HG03196 (cell line): ENCODE measurements around the gene RTBDN.
"Not testable (repeated sequence)": the region's sequence is repeated elsewhere in the genome, so short reads cannot be mapped to it uniquely, and the experiment has no call there.

Experiments
- ATAC-seq: cut with Tn5 transposase; IDR thresholded peaks from one replicate; pipeline ENCODE4 v1.9.1; 2021; ENCODE audit not compliant: unreplicated experiment

The RTBDN gene

DNA sequence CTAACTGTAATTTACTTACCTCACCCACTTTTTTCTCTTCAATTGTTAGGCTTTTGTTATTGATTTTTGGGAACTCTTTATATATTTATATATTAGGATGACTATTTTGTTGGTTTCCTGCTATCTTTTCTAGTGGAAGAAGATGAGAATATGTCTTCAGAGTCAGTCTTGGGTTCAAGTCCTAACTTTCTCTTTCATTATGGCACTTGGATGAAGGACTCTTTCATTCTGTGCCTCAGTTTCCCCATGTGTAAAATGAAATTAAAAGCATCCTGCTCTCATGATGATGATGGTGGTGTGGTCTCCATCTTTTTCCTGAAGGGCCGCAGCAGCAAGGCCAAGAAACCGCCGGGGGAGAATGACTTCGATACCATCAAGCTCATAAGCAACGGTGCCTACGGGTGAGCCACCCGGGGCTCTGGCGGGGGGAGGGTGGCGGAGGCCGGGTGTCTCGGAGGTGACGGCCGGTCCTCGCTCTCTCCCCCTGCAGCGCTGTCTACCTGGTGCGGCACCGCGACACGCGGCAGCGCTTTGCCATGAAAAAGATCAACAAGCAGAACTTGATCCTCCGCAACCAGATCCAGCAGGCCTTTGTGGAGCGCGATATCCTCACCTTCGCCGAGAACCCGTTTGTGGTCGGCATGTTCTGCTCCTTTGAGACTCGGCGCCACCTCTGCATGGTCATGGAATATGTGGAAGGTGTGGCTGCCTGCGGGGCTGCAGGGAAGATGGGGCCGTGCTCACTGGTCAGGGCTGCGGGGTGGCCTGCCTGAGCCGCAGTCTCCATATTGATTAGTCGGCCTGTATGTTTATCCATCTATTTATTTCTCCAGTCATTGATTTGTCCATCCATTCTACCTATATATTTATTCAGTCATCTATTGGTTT is 23.9 kb upstream of the RTBDN start:
- ATAC-seq, result no peak

DNA sequence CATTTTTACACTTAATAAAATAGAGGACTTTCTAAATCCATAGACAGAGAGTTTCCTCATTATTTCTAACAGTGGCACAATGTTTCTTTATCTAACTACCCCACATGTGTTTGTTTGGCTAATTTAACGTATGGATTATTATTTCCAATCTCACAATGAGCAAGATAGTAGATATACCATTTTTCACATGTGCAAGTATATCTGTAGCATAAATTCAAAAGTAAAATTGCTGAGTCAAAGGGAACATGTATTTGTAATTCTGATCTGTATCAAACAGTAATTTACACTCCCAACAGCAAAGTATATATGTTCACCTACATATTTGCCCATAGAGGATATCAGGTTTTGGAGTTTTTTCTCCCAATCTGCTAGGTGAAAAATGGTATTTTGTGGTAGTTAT is 22.3 kb upstream of the RTBDN start:
- ATAC-seq, result no peak

DNA sequence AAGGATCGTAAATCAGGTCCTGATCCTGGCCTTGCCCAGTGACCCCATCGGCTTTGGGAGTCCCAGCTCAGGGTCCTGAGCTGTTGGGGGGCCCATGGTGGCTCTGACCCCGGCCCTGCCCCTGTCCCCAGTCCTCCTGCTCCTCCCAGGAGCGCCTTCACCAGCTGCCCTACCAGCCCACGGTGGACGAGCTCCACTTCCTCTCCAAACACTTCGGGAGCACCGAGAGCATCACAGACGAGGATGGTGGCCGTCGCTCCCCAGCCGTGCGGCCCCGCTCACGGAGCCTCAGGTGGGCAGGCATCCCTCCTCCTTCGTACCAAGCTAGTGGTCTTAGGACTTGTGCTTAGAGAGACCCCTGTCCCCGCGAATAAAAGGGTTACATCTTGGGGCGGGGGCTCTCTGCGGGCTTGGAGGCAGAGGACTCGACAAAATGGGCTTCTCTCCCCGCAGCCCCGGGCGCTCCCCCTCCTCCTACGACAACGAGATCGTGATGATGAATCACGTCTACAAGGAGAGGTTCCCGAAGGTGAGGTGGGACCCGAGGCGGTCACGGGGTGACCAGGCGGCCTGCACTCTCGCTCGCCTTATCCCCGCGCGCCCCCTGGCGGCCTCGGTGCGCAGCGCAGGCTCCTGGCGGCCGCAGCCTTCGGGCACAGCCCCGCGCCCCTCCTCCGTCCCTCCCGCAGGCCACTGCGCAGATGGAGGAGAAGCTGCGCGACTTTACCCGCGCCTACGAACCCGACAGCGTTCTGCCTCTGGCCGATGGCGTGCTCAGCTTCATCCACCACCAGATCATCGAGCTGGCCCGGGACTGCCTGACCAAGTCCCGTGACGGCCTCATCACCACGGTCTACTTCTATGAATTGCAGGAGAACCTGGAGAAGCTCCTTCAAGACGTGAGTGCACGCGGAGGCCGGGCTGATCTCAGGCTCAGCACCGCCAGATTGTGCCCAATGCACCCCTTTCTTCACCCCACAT is 13.1 kb upstream of the RTBDN start:
- ATAC-seq, result no peak

DNA sequence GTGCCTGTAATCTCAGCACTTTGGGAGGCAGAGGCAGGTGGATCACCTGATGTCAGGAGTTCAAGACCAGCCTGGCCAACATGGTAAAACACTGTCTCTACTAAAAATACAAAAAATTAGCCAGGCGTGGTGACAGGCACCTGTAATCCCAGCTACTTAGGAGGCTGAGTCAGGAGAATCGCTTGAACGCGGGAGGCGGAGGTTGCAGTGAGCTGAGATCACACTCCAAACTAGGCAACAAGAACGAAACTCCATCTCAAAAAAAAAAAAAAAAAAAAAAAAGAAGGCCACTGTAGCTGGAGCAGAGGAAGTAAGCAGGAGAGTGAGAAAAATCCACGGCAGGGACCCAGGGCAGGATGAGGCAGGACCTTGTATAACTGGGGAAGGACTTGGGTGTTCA is 12.2 kb upstream of the RTBDN start:
- not testable (repeated sequence) for ATAC-seq

DNA sequence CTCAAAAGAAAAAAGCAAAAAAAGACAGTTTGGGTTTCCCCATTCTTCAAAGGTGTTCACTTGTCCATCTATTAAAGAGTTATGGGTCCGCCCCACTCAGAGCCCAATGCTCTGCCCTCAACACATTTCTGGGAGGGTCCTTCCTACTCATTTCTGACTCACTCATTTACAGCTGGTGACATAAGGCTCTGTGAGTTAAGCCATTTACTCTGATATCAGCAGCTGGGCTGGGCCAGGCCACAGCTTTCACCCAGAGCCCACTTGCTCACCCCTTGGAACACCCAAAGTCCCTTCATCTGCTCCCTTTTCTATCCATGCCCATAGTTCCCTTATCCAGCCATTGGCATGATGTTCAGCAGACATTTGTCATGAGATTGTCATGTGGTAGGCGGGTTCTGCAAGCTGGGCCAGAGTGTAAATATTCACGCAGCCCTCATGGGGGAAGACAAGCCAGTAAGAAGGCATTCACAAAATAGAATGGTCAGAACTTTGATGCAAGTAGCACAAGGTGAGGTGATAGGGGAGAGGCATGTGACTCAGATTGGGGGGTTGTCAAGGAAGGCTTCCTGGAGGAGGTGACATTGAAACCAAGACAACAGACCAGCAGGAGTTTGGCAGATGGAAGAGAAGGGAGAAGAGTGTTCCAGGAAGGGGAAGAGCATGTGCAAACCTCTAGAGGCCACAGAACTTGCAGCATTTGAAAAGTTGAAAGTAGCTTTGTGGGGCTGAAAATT is 9.8 kb upstream of the RTBDN start:
- no peak for ATAC-seq

DNA sequence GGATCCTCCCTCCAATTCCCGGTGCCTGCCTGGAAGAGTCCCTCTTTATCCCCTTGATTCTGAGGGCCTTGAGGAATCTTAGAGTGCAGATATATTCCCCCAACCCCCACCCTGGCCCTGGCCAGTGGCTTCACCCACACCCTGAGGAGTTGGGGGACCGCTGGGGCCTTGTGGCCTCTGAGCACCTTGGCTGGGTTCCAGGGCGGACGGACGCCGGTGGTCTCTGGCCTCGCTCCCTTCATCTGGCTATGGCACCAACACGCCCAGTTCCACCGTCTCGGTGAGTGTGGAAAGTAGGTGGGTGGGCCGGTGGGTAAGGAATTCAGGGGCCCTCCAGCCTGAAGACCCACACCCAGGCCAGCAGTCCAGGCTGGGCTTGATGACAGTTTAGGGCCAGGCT is 8.9 kb upstream of the RTBDN start:
- ATAC-seq, result no peak

DNA sequence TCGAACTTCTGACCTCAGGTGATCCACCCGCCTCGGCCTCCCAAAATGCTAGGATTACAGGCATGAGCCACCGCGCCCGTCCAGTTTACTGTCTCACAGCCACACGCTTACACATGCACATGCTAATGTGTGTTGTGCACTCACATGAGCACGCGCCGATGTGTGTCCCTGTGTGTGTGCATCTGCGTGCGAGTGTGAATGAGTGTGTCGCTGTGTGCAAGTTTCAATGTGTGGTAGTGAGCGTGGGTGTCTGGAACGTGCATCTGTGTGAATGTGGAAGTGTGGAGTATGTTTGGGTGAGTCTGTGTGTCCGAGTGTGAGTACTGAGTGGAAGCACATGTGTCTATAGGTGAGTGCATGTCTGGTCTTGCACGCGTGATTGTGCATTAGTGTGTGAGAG is 8.1 kb upstream of the RTBDN start:
- no peak for ATAC-seq

DNA sequence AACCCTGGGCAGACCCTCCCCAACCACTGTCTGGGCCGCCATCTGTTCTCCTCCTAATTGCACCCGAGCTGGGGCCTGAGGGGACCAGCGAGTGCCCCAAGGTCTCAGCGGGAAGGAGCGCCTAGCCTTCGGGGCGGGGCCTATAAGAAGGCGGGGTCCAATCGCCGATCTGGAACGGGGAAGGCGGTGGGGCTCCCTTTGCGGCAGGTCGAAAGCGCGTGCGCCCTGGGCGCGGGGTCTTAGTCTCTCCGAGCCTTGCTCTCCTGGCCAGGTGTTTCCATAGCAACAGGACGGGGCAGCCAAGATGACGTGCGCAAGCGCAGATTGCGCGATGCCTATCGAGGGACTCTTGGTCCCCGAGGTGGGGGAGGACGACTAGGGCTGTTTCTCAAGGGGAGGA is 6.7 kb upstream of the RTBDN start:
- no peak for ATAC-seq

DNA sequence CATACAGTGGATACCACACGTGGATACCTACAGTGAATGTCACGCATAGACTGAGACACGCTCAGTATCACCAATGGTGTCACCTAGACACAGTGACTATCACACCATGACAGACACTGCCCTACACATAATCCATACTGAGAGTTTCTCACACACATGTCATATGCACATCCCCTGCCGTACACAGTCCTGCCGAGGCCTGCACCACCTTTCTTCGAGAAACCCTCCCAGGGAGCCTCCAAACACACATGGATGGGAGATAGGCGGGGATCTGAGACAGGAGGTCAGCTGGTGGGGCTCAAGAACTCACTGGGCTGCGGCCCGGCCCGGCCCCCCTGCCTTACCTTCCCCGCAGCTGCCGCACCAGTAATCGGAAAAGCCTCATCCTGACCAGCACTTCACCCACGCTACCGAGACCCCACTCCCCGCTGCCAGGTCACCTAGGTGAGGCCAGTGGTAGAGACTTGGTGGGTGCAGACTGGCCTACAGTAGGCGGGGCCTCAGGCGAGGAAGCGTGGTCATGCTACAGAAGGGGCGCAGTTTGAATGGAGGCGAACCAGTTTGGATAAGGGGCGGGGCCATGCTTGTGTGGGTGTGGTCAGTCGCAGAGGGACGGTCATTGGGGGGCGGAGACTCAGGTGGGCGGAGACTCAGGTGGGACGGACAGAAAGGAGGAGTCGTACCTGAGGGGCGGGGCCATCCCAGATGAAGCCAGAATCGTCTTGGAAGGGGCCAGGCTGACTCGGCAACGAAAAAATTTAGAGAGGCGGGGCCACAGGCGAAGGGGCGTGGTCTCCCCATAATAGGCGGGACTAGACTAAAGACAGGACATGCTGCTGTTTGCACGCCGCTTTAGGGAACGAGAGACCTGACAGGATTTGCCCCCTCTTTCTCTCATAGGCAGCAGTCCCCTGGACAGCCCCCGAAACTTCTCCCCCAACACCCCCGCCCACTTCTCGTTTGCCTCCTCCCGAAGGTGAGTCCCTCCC is 6.0 kb upstream of the RTBDN start:
- ATAC-seq, result no peak

DNA sequence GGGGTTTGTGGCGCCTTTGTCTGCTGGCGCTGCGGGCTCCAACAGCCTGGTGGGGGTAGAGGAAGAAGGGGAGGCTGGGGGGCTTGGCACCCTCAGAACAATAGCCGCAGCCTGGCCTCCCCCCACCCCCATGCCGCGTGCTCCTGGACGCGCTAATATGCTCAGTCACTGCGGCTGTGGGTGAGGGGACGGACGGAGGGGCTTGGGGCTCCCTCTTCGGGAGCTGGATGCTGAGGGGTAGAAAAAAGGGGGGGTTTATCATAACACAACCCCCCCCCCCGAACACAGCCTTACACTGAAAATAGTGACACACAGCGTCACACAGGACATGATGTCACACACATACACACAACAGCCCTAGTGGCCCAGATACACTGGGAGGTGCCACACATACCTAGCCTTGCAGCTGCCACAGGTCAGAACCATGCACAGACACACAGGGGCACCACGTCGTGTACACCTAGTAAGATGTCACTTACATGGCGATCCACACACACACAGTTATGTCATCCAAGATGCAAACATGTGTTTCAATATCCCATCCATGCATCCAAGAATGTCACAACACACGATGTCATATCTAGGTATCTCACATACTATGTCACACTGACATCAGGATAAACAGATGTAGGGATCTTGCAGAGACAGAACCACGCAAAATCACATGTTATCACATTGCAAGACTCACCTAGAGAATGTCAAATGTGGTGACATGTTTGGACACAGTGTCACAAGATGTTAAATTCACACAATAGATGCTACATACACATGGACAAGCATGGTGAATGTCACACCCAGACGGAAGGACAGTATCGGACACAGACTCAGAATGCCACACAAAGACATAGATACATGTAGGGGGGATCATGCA is 4.7 kb upstream of the RTBDN start:
- ATAC-seq, result no peak

DNA sequence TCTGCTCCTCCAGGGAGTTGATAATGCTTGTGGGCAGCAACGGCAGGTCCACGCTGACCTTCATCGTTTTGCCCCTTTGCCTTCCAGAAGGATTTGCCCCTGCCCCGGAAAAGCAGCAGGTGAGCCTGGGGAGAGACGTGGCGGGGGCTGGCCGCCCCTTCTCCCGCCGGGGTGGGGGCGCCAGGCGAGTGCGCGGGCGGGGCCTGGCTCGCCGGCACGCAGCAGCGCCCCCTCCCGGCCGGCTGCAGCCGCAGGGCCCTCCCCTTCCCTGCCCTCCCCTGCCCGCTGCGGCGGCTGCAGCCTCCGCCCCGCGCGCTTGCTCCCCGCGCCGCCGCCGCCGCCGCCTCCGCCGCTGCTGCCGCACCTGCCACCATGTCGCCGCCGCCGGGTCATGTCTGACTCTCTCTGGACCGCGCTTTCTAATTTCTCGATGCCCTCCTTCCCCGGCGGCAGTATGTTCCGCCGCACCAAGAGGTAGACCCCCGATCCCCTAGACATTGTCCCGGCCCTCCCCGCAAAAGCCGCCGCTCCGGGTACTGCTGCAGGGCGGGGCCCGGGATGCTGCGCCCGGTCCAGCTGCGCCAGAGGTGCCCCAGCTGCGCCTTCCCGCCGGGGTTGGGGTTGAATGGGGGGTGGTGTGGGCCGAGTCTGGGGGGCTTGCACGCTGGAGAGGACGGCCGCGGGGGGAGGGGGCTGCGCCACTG is 4.0 kb upstream of the RTBDN start, which contains the start of gene MAST1:
Gene MAST1, plus strand, starts transcription at position 334 of the 704 bp plus-strand sequence. Its CDS starts 58 bp downstream, at position 392.
- ATAC-seq, result no peak

DNA sequence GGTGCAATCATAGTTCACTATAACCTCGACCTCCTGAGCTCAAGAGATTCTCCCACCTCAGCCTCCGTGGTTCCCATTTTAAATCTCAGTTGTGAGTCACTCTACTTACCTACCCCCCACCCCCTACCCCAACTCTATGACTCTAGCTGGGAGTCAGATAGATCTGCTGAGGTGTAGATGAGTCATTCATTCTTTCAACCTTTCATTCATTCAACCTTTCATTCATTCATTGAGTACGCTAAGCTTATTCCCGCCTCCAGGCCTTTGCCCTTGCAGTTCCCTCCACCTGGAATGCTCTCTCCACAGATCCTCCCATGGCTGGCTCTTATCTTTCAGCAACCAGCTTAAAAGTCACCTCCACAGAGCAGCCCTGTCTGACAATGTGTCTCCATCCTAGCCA is 2.8 kb upstream of the RTBDN start:
- no peak for ATAC-seq

DNA sequence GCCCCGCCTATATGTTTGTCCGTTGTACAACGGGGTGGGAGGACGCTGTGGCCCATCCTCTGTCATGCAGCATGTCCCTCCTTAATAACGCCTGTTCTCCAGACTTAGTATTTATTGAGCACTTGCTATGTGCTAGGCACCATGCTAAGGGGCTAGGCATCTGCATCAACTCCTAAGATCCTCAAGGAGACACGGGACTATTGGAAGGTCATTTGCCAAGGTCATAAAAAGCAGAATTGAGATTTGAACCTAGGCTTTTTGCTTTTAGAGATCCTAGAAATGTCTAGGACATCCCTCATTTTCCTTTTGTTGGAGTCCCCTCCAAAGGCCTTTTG is 2.1 kb upstream of the RTBDN start:
- no peak for ATAC-seq

DNA sequence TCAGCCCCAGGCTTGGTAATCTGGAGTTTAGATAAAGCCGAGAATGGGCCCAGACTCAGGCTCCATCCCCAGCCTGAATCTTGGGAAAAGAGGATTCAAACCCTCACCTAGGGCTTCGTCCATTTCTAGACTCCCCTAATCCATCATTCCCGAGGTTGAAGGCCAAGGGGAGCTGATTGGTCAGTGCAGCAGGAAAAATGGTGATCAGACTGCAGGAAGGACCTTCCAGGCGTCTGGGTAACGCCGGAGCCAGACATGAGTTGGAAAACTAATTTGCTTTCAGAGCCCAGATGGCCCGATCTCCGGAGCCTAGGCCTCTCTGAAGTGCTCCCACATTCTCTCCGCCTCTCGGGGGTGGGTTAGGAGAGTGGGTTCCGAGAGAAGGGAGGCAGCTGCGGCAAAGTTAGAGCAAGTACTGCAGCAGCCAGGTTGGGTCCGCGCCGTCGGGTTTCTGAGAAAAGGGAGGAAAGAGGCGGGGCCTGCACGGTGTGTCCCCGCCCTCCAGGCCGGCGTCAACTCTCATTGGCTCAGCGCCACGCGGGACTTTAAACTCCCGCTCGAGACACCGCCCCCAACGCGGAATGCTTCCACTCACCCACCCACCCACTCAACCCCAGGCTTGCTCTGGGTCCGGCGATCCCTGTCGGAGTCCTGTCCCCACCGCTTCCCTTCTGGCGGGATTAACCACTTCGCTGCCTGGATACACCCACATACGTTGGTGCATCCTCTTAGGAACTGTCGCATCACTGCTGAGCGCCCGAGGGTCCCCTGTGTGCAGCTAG is 788 bp upstream of the RTBDN start:
- no peak for ATAC-seq

DNA sequence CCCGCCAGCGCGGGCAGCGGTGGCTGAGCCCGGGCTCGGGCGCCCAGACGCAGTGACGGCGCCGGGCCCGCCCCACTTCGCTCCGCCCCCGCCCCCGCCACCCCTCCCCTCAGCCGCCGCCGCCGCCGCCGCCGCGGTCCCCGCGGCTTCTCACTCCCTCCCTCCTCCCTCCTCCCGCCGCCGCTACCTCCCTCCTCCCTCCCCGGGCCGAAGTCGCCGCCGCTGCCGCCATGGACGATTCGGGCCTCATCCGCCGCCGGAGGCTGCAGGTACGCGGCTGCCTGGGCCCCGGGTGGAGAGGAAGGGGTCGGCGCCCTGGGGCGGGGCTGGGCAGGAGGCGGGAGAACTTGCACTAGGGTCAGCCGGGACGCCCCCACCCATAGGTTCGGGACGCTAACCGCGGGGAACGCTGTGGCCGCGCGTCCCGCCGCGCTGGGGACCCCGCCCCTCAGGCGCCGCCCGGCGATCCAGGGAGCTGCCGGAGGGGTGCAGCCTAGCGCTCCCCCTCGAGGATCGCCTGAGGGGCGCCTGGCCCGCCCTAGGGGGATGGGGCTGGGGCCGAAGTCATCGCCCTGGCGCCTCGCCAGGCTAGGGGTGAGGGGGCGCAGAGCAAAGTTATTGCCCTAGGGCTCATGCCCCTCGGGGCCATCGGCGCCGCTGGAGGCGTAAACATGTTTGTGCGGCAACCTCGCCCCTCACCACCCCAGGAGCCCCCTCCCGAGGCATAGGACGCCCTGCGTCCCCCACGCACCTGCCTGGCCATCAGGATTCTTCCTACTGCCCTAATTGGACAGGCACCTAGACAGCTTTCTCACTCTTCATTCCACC is 427 bp downstream of the RTBDN start:
- ATAC-seq, result no peak

DNA sequence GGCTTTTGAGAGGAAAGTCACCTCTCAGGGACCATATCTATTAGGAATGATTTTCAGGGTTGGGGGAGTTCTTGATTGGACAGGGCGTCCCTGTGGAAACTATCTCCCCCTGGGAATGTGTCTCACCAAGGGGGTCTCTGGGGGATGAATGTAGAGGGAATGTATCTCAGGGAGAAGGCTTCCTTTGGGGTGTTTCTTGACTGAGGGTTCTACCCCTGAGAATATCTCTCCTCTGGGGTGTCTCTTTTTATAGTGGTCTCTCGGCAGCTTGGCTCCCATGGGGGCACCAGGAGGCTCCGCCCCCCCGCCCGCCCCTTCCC is 1.0 kb downstream of the RTBDN start:
- ATAC-seq, result no peak

DNA sequence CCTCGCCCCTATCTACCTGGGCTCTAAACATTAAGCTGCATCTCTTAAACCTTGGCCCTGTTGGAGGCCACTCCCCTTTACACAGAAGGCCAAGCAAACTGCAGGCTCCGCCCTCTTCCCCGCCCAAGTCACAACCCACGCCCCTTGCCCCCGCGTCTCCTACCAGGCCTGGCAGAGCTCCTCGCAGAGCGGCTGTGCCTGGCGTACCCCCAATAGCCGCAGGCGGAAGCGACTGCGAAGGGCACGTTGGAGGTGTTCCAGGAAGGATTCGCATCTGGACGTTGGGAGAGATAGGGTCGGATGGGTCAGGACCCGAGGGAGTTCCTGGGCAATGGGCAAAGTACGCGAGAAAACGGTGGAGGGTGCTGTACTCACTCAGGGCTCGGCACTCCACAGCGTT is 5.9 kb downstream of the RTBDN start:
- no peak for ATAC-seq
